ENCODE measurements around the gene MAPKAPK3. TPM values are rescaled to one million over a fixed set of nuclear protein-coding genes. Genes with fewer than 3 reads are reported as not detected.
"Not testable (repeated sequence)": the region's sequence is repeated elsewhere in the genome, so short reads cannot be mapped to it uniquely, and the experiment has no call there.

The MAPKAPK3 gene
- polyA plus RNA-seq, 1 donor from 2014 or later: 4.3 TPM

GRCh38 chr3:50662408-50662807, 45.5 kb downstream of the MAPKAPK3 start:
- no peak for TF ChIP-seq POLR2AphosphoS5 (IDR thresholded peaks at IDR 0.05)
- TF ChIP-seq EP300 (conservative IDR thresholded peaks at IDR 0.05; ENCODE audit: poor library complexity, severe bottlenecking): no peak
- TF ChIP-seq, protein P1, sequence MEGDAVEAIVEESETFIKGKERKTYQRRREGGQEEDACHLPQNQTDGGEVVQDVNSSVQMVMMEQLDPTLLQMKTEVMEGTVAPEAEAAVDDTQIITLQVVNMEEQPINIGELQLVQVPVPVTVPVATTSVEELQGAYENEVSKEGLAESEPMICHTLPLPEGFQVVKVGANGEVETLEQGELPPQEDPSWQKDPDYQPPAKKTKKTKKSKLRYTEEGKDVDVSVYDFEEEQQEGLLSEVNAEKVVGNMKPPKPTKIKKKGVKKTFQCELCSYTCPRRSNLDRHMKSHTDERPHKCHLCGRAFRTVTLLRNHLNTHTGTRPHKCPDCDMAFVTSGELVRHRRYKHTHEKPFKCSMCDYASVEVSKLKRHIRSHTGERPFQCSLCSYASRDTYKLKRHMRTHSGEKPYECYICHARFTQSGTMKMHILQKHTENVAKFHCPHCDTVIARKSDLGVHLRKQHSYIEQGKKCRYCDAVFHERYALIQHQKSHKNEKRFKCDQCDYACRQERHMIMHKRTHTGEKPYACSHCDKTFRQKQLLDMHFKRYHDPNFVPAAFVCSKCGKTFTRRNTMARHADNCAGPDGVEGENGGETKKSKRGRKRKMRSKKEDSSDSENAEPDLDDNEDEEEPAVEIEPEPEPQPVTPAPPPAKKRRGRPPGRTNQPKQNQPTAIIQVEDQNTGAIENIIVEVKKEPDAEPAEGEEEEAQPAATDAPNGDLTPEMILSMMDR (IDR thresholded peaks at IDR 0.05; ENCODE audit: poor library complexity, severe bottlenecking): no peak
- TF ChIP-seq, protein P2, sequence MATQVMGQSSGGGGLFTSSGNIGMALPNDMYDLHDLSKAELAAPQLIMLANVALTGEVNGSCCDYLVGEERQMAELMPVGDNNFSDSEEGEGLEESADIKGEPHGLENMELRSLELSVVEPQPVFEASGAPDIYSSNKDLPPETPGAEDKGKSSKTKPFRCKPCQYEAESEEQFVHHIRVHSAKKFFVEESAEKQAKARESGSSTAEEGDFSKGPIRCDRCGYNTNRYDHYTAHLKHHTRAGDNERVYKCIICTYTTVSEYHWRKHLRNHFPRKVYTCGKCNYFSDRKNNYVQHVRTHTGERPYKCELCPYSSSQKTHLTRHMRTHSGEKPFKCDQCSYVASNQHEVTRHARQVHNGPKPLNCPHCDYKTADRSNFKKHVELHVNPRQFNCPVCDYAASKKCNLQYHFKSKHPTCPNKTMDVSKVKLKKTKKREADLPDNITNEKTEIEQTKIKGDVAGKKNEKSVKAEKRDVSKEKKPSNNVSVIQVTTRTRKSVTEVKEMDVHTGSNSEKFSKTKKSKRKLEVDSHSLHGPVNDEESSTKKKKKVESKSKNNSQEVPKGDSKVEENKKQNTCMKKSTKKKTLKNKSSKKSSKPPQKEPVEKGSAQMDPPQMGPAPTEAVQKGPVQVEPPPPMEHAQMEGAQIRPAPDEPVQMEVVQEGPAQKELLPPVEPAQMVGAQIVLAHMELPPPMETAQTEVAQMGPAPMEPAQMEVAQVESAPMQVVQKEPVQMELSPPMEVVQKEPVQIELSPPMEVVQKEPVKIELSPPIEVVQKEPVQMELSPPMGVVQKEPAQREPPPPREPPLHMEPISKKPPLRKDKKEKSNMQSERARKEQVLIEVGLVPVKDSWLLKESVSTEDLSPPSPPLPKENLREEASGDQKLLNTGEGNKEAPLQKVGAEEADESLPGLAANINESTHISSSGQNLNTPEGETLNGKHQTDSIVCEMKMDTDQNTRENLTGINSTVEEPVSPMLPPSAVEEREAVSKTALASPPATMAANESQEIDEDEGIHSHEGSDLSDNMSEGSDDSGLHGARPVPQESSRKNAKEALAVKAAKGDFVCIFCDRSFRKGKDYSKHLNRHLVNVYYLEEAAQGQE (IDR thresholded peaks at IDR 0.05; ENCODE audit: borderline replicate concordance): no peak
- no peak overlapping the region for H3K27ac ChIP-seq (ENCODE audit: low read length)
- no peaks in the 10 kb centered on the region for H3K79me2 ChIP-seq (replicated peaks; ENCODE audit: insufficient read depth, low read length)
- H2AFZ ChIP-seq (ENCODE audit: low read depth, low read length): no peak overlapping the region
- H3K36me3 ChIP-seq (ENCODE audit: insufficient read depth, low read length): no peaks in the 10 kb centered on the region
- H3F3A ChIP-seq (ENCODE audit: insufficient read depth, low read length, poor library complexity, severe bottlenecking): no peaks in the 10 kb centered on the region
- no peaks in the 10 kb centered on the region for H3K9me3 ChIP-seq (ENCODE audit: low read length)
- no peaks in the 10 kb centered on the region for H4K20me1 ChIP-seq (ENCODE audit: insufficient read depth)
- H3K4me3 ChIP-seq (ENCODE audit: low read length): no peak overlapping the region
- H3K9ac ChIP-seq (ENCODE audit: low read length): no peak overlapping the region
- no peaks in the 10 kb centered on the region for H3K9me2 ChIP-seq (ENCODE audit: insufficient read depth, low read length)
- no peak overlapping the region for H3K4me2 ChIP-seq (ENCODE audit: low read length)
- H3K27me3 ChIP-seq (ENCODE audit: insufficient read depth, low read depth, low read length): no peaks in the 10 kb centered on the region

GRCh38 chr3:50665081-50665840, 48.3 kb downstream of the MAPKAPK3 start:
- no peaks in the 10 kb centered on the region for H3K9me2 ChIP-seq (ENCODE audit: insufficient read depth, low read length)
- H3K36me3 ChIP-seq (ENCODE audit: insufficient read depth, low read length): no peaks in the 10 kb centered on the region
- no peak for TF ChIP-seq EZH2 (IDR thresholded peaks at IDR 0.05; ENCODE audit: borderline replicate concordance, insufficient read depth, low read length, poor library complexity, severe bottlenecking)
- TF ChIP-seq, protein P2 (IDR thresholded peaks at IDR 0.05; ENCODE audit: borderline replicate concordance): no peak

DNA sequence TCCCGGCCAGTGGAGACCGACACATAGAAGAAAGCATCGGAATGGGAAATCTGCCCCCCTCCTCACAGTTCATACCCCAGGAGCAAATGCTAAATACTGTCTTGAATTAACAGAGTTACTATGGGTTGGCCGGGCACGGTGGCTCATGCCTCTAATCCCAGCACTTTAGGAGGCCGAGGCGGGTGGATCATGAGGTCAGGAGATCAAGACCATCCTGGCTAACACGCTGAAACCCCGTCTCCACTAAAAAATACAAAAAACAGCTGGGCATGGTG, 48.8 kb downstream of the MAPKAPK3 start:
- H3K79me2 ChIP-seq (replicated peaks; ENCODE audit: insufficient read depth, low read length); H3K27me3 ChIP-seq (ENCODE audit: insufficient read depth, low read depth, low read length); H3K4me3 ChIP-seq (ENCODE audit: low read length); H3K9ac ChIP-seq (ENCODE audit: low read length); H3K36me3 ChIP-seq (ENCODE audit: insufficient read depth, low read length); H3K9me2 ChIP-seq (ENCODE audit: insufficient read depth, low read length); H4K20me1 ChIP-seq (ENCODE audit: insufficient read depth); H2AFZ ChIP-seq (ENCODE audit: low read depth, low read length); H3K4me2 ChIP-seq (ENCODE audit: low read length); H3K27ac ChIP-seq (ENCODE audit: low read length); H3K9me3 ChIP-seq (ENCODE audit: low read length); H3F3A ChIP-seq (ENCODE audit: insufficient read depth, low read length, poor library complexity, severe bottlenecking): not testable (repeated sequence)

More at GRCh38 chr3:50665081-50665840, 48.3 kb downstream of the MAPKAPK3 start:
- Histone ChIP-seq H3K4me3 (ENCODE audit: low read length) (no peak overlapping the region), H3K79me2 (replicated peaks; ENCODE audit: insufficient read depth, low read length) (no peaks in the 10 kb centered on the region), H3K4me2 (ENCODE audit: low read length) (no peak overlapping the region), H3K27ac (ENCODE audit: low read length) (no peak overlapping the region), H3K9me3 (ENCODE audit: low read length) (no peaks in the 10 kb centered on the region), H3K9ac (ENCODE audit: low read length) (no peak overlapping the region), H3F3A (ENCODE audit: insufficient read depth, low read length, poor library complexity, severe bottlenecking) (no peaks in the 10 kb centered on the region), H3K27me3 (ENCODE audit: insufficient read depth, low read depth, low read length) (no peaks in the 10 kb centered on the region), H4K20me1 (ENCODE audit: insufficient read depth) (no peaks in the 10 kb centered on the region), H2AFZ (ENCODE audit: low read depth, low read length) (no peak overlapping the region)
